Measurements from ENCODE around the gene POLD2. TPM values are rescaled to one million over a fixed set of nuclear protein-coding genes. Genes with fewer than 3 reads are reported as not detected.
"Not testable (repeated sequence)": the region's sequence is repeated elsewhere in the genome, so short reads cannot be mapped to it uniquely, and the experiment has no call there.

Gene POLD2
- total RNA-seq = 120 TPM

- peak; percentile 80 to 98 (median 97) for DNase-seq (ENCODE audit: low read depth in 2 of 3, low spot score in 2 of 3)
Observed at GRCh38 chr7:44123190-44124003, at the start of gene POLD2. POLD2 (minus strand) TSS chr7:44123548; CDS start chr7:44122053, 1,495 bp downstream.

DNA sequence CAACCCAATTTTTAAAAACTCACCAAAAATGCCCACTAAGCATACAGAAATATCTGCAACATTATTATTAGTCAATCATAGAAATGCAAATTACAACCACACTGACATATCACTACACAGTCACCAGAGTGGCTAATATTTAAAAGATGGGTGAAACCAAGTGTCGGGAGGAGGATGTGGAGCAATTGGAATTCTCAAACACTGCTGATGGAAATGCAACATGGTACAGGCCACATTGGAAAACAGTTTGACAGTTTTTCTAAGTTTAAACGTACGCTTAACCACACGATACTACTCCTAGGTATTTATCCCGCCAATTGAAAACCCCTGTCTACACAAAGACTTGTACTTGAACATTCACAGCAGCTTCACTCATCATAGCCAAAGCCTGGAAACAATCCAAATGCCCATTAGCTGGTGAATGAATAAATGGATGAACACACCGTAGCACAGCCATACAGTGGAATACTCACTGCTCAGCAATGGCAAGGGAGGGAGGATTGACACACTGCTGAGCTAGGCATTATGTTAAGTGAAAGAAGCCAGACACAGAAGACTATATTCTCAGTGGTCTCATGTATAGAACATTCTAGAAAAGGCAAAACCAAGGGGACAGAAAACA is 49.6 kb upstream of the POLD2 start:
- no peak for DNase-seq (ENCODE audit: low read depth in 2 of 3, low spot score in 2 of 3)

GRCh38 chr7:44172352-44172751 is 49.0 kb upstream of the POLD2 start:
- DNase-seq (ENCODE audit: low read depth in 2 of 3, low spot score in 2 of 3) = no peak

GRCh38 chr7:44171901-44172300 is 48.6 kb upstream of the POLD2 start:
- not testable (repeated sequence) for DNase-seq (ENCODE audit: low read depth in 2 of 3, low spot score in 2 of 3)

GRCh38 chr7:44167920-44168319 is 44.6 kb upstream of the POLD2 start:
- peak in 2 of 3 donors; percentile 8 to 42 for DNase-seq (ENCODE audit: low read depth in 2 of 3, low spot score in 2 of 3)

- DNase-seq (ENCODE audit: low read depth in 2 of 3, low spot score in 2 of 3) = no peak
Observed at GRCh38 chr7:44163591-44163990, 40.2 kb upstream of the POLD2 start.

DNA sequence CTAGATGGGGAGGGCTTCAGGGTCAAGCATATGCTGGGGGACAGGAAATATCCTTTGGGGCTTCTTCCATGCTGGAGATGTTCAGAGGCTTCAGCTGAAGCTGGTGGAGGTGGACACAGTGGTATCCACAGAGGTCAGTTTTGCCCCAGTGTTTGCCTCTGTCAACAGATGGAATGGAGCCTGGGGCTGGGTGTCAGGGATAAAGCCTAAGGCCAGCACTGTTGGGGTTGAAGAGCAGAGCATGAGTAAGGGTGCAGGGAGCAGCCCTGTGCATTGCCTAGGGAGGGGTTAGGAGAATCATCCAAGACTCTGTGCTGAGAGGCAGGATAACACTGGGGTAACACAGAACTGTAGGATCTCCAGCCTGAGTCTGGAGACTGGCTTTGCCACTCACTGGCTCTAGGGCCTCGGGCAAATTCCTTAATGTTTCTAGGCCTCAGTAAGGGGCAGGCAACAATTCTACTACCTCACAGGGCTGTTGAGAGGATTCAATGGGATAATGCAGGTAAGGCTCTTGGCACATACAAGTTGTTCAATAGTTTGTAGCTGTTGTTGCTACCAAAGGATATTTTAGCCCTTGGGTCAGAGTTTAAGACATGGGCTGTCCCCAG is 39.5 kb upstream of the POLD2 start:
- no peak for DNase-seq (ENCODE audit: low read depth in 2 of 3, low spot score in 2 of 3)

GRCh38 chr7:44162179-44162578 is 38.8 kb upstream of the POLD2 start:
- no peak for DNase-seq (ENCODE audit: low read depth in 2 of 3, low spot score in 2 of 3)

- DNase-seq (ENCODE audit: low read depth in 2 of 3, low spot score in 2 of 3) = no peak
Observed at GRCh38 chr7:44161371-44161770, 38.0 kb upstream of the POLD2 start.

- DNase-seq (ENCODE audit: low read depth in 2 of 3, low spot score in 2 of 3) = no peak
Observed at GRCh38 chr7:44159824-44160630, 36.7 kb upstream of the POLD2 start.

DNA sequence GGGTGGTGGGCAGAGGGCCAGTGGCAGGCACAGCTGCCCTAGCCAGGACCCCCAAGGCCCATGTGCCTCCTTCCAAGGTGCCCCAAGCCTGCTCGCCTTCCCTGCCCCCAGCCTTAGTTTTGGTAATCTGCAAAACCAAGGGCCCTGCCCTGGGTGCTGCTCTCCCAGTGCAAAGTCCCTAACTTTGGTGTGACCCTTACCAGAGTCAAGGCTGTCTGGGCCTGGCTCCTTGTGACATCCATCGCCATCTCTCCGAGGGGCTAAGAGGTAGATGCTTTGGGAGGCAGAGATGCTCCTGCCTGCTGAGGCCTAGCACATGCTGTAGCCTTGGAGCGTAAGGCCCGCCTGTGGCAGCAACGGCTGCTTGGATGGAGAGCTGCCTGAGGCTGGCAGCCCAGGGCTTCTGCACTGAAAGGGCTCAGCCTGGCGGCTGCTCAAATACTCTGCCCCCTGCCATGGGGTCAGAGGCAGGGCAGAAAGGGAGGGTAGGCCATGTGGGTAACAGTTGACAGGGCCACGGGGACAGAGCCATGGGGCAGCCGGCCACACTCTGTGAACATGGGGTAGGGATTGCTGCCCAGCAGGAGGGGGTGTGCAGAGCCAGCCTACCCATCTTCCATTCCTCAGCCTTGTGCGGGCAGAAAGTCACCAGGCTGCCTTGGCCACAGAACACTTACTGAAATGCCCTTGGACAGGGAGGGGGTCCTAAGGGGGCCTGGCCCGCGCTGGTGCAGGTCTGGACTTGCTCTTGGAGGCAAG is 35.7 kb upstream of the POLD2 start:
- DNase-seq (ENCODE audit: low read depth in 2 of 3, low spot score in 2 of 3) = no peak

GRCh38 chr7:44158096-44158872 is 34.9 kb upstream of the POLD2 start:
- DNase-seq (ENCODE audit: low read depth in 2 of 3, low spot score in 2 of 3) = no peak

GRCh38 chr7:44157116-44158080 is 34.0 kb upstream of the POLD2 start:
- DNase-seq (ENCODE audit: low read depth in 2 of 3, low spot score in 2 of 3) = no peak

GRCh38 chr7:44156453-44157010 is 33.2 kb upstream of the POLD2 start:
- DNase-seq (ENCODE audit: low read depth in 2 of 3, low spot score in 2 of 3) = no peak

DNA sequence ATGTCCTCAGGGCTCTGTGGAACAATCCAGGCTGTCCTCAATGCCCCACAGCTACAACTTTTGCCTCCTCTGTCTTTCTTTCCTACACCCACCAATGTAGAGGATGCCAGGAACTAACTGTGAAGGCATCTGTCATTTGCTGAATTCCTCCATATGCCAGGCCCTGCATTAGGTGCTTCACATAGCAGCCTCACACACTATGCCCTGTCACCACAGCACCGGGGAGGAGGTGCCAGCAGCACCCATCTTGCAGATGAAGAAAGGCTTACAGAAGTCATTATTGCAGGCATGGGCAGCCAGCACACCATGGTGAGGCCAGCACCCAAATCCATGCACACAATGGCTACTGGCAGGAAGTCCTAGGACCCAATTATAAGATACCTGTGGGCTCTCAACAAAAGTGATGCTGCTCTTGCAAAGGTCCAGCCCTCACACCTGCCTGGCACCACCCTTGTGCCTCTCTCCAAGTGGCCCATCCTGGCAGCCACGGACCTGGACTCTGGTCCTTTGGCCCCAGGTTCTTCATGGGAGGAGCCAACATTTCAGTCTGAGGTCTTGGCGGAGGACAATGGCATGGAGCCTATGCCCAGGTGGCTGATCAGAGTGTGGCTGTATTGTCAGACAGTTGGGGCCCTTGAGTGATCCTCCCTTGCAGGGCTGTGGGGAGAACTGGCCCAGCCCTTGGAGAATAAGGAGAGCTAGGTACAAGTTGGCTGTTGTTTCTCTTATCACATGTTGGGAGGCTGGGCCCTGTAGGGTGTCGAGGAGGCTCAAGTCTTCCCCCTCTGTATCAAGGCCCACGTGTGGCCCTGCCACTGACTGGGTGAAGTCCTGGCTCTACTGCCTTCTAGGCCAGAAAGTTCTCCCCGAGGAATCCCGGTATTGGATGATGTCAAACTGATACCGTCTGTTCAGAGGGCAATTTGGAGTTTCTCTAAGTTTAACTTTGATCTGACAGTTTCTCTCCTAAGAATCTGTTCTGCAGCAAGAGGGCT is 32.1 kb upstream of the POLD2 start:
- no peak for DNase-seq (ENCODE audit: low read depth in 2 of 3, low spot score in 2 of 3)

DNA sequence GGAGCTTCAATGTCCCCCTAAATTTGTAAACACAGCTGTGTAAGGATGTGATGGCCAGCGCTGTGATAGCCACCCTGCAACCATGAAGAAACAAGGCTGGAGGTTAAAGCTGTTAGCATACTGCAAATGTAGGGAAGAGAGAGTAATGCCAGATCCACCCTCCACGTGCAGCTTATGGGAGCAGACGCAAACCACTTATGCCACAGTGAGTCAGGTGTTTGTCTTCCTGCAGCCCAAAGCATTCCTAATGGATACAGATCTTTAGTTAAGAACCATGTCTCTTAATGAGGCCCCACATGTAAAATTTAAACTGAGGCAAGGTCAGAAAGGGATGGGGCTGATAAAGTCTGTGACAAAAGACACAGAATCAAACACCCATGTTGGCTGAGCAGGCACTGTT is 31.4 kb upstream of the POLD2 start:
- no peak for DNase-seq (ENCODE audit: low read depth in 2 of 3, low spot score in 2 of 3)

GRCh38 chr7:44153948-44154335 is 30.6 kb upstream of the POLD2 start:
- DNase-seq (ENCODE audit: low read depth in 2 of 3, low spot score in 2 of 3) = no peak
